GM12891 (cell line): ENCODE results near the gene SOHLH1.

Experiments used
- POLR2A ChIP-seq: IDR thresholded peaks from 2 replicates; pipeline ENCODE4 v1.6.1; 2011; ENCODE audit warnings: low read depth, low read length, control low read depth
- POLR2AphosphoS5 ChIP-seq: IDR thresholded peaks from 2 replicates; pipeline ENCODE4 v1.6.1; 2011; ENCODE audit warnings: low read depth, low read length, control low read depth

DNA sequence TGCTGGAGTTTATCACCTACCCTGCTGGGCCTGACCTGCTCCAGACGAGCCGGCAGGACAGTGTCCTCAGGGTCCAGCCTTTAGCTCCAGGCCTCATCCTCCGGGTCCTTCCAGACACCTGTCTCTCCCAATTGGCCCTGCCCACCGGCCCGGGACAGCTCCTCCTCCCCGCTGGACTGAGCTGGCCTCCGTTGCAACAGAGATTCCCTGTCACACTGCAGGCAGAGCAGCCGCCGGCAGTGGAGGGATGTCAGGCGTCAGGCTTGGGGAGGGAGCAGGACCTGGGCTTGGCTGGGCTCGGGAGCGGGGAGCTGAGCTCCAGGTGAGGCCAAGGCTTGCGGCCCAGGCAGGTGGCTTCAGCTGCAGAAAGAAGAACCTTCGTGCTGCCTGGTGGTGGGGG lies 4.4 kb upstream of the SOHLH1 start:
- TF ChIP-seq POLR2AphosphoS5 (no peak), POLR2A (no peak)
